ENCODE results near the gene VAT1L.

VAT1L gene

DNA sequence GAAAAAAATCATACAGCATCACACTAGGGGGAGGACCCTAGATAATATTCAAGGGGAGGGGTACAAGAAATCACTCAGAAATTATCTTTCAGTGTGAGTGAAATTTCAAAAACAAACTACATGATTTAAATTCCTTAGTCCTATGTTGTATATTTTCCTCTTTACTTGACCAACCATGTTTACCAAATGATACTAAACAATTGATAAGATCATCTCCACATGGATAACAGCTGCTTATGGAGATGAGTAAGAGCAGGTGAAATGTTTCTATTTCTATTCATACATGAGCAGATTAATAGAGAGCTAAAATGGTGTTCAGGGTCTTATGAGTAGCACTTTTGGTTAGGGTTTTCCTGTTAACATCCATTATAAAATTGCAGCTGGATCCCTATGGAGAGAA is 7.3 kb upstream of the VAT1L start:
- DNase-seq (ENCODE audit: low read depth, low spot score) = no peak

DNA sequence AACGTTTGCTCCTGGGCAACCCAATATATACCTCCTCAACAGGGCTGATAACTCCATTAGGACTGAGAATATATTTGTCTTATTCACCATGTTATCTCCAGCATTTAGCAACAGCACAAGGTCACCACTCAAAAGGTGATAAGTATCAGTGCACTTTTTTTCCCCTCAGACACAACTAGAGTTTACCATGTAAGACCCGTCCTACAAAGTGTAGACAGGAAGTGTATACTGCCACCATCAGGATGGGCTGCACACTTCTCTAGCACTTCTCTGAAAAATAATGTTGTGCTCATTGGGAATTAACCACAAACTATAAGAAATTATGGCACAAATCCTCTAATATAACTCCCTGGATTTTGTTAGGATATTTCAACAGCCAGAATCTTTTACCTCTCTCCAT is 5.7 kb upstream of the VAT1L start:
- DNase-seq (ENCODE audit: low read depth, low spot score) = no peak

DNA sequence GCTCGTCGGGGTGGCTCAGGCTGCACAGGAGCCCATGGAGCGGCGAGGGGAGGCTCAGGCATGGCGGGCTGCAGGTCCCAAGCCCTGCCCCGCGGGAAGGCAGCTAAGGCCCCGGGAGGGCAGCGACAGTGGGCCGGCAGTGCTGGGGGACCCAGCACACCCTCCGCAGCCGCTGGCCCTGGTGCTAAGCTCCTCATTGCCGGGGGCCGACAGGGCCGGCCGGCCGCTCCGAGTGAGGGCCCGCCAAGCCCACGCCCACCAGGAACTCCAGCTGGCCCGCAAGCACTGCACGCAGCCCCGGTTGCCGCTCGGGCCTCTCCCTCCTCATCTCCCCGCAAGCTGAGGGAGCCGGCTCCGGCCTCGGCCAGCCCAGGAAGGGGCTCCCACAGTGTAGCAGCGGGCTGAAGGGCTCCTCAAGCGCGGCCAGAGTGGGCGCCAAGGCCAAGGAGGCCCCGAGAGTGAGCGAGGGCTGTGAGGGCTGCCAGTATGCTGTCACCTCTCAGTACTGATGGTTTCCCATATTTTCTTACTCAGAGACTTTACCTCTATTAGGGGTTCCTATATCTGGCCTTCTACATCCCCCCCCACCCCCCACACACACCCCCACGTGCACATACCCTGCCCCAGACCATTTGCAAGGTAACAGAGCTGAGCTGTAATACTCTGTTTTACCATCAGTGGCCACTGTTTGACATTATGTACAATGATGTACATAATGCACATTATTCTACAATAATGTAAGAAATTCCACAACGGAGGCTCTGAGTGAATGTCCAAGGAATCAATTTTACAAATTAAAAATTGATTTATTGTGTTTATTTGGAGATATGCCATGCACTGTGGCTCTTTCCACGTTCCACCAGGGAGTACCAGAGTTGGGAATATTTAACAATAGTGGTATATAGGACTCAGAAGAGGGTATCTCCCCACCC is 3.7 kb upstream of the VAT1L start:
- DNase-seq (ENCODE audit: low read depth, low spot score) = no peak

DNA sequence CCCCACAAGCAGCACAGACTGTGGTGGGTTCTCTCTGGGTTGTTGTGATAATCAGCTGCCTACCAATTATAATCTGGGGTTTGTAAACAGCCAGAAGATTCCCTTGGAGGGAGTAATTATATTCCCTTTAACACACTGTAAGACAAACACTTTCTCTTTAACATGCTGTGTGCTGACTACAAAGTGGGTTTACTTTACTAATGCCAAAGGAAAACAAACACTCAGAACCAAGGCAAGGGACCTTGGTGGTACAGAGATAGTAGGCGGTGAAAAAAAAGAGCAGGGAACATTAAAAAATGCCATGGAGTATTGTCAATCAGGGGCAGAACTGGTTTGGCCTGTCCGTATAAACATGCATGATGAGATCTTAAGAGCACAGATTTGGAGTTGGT is 3.0 kb upstream of the VAT1L start:
- DNase-seq (ENCODE audit: low read depth, low spot score) = no peak

DNA sequence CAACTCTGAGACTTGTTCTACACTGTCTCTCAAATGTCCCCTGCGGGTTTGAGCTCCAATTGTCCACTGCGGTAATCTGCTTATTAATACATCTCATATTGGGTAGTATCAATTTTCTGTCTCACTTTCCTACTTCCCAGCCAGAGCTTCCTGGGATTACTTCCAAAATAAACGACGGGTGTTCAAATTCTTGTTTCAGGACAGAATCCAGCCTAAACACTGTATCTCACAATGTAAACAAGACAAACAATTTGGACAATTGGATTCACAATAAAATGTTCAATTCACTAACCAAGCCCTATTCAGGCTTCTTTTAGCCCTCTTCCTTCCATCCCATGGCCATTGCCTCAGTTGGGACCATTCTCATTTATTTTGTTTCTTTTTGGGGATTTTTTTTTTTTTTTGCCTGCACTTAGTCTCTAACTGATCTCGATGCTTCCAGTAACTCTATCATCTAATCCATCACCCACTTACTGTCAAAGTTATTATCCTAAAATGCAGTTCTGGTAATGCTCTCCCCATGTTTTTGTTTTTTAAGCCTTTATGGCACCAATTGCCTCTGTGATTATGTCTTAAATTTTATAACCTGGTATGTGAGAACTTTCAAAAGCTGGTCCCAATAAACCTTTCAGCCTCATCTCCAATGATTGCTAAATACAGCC is 2.0 kb upstream of the VAT1L start:
- no peak for DNase-seq (ENCODE audit: low read depth, low spot score)

DNA sequence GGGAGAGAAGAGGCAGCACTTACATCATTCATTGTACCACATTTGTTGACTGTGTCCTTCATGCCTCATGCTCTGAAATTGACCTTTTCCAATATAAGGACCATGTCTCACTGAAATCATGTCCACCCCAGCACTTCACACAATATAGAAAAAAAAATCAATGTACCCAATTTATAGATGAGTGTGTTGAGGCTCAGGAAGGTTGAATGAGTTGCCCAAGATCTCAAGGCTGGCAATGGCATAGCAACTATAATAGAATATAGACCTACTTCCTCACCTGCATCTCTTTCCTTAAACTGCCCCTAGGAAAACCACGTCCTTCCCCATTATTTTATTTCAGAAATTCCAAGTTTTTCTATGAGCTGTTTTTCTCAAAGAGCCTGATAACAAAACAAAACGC is 912 bp upstream of the VAT1L start:
- no peak for DNase-seq (ENCODE audit: low read depth, low spot score)

DNA sequence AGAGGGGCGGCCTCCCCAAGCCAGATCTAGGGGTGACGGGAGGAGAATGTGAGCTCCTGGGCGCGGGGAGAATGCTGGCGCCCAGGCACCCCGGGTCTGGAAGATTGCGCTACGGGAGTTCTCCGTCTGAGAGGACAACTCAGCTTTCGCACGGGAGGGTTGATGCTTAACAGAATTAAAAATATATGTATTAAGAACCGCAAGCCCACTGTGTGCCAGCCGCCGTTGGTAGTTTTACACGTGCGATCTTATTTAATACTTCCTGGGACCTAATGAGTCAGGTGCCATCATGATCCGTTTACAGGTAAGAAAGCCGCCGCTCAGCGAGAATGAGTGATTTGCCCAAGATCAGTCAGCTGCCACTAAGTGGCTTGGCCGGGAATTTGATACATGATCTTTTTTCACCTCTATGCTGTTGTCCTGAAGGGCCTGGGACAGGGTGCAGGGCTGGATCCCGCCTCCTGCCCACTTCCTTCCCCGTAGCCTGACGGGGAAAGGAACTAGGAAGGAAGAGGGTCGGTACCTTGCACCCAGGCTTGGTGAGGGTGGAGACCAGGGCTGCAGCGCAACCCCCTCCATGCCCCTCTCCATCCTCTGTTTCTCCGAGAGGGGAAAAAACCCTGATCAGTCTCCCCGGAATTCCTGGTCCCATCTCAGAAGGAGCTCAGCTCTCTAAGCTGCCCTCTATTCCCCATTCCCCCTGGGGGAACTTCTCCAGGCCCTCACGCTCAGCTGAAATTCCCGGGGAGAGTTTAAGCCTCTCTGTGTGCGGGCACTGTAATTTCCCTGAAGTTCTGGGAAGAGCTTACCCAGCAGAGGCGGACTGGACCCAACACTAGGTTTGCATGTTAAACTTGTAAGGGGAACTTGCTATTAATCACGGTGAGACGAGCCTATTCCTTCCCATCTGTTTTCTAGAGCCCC is 983 bp downstream of the VAT1L start:
- peak; percentile 30 for DNase-seq (ENCODE audit: low read depth, low spot score)

DNA sequence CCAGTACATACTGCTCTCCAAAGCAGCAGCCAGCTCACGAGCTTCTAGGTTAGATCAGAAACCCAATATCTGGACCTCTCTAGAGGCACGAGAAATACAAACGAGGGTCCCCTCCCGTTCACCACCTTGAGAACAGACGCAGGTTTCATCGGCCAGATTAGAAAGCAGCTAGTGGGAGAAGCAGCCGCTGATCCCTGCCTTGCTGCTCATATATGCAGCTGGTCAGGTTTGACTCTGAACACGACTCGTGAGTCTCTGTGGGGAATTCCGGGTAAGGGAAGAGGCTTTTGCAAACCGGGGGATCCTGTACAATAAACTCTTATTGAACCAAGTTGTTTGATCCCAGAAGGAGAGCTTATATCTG is 1.6 kb downstream of the VAT1L start:
- DNase-seq (ENCODE audit: low read depth, low spot score) = peak; percentile 23

DNA sequence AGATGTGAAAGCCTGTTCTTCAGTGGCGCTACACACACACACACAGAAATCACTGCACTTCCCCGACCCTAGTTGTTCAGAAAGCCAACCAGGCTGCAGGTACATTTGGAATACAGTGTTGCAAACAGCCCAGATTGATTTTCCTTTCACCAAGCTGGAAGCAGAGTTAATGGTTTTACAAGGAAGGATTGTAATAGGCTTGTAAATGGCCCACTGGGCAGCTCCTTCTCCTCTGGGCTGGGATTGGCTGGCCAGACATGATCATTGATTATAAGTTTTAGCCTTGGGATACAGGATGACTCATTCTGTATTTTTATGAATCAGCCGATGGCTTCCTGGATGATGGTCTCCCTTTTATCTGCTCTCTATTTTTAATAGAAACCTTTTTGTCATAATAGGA is 2.5 kb downstream of the VAT1L start:
- no peak for DNase-seq (ENCODE audit: low read depth, low spot score)

DNA sequence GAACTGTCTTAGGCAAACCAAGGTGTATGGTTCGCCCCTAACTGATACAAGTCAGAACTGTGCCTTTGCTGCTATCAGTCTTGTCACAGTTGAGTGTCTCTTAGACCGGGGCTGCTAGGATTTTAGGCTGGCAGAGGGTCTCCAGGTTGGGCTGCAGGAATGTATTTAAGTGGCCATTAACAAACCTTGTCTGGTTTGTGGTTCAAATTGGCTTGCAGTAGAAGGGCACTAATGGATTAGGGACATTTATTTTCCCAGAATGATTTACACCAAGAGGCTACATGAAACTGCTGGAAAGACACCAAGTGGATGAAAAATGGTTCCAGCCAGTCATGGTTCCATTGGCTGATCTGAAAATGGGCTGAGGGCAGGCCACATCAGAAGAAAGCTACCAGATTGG is 5.1 kb downstream of the VAT1L start:
- DNase-seq (ENCODE audit: low read depth, low spot score) = no peak

DNA sequence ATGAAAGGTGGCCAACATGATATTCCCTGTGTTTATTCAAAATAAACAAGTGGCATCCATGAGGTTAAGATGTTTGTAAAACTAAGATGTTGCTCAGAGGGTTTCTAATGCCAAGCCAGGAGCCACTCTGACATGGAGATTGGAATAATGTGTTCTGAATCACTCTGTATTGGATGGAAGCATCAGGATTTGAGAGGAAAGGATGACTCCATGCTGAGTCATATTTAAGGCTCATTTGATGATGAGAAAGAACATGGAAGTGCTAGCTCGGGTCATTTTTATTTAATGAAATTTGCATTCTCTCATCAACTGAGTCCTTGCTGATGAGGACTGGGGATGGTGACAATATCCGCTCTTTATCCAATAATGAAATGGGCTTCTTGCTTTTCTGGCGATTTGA is 6.2 kb downstream of the VAT1L start:
- DNase-seq (ENCODE audit: low read depth, low spot score) = no peak

DNA sequence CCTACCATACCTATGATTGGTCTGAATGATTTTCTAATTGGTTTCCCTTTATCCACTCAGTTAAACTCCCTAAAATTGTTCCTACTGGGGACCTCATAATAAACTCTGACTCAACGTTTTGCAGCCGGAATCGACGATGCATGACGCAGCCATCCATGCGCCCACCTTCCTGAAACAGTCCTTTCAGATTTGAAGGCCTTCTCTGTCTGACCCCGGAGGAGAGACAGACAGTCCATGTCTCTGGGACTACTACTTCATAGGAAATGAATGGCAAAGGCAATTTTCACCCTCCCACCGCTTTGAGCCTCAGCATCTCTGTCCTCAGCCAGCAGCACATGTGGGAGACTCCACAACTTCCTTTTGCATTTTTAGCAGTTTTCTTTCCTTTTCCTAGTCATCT is 13.5 kb downstream of the VAT1L start:
- no peak for DNase-seq (ENCODE audit: low read depth, low spot score)

DNA sequence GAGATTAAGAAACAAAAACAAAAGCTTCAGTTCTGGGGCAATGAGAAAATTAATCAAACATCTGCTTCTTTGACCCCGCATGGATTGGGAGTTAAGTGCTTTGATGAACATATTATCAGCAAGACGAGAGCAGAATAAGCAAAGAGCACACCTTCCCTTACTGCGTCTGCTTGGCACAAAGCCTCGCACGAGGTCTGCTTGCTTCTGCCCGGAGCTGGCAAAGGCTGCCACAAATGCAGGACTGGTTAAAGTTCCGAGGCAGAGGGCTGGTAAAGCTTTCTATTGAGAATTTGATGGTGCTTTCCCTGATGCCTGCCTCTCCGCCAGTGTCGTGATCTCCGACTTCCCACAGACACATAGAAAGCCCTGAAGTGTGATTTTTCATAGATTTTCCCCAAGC is 17.0 kb downstream of the VAT1L start:
- DNase-seq (ENCODE audit: low read depth, low spot score) = no peak

DNA sequence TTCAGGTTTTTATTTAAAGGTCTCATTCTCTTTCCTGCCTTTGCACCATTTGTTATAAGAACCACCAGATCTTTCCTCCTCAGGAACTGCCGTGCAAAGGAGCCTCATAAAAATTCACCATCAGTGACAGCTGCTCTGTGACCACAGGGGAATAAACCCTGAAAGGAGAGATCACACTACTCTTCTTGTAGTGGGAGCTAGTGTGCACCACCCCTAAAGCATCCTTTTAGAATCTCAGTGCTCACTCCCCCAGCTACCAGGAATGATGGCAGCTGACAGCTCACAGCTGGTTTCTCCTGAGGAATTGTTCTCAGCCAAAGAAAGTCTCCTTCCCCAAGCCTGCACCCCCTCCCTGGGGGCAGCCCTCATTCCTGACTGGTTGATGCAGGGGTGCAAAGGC is 18.7 kb downstream of the VAT1L start:
- no peak for DNase-seq (ENCODE audit: low read depth, low spot score)

DNA sequence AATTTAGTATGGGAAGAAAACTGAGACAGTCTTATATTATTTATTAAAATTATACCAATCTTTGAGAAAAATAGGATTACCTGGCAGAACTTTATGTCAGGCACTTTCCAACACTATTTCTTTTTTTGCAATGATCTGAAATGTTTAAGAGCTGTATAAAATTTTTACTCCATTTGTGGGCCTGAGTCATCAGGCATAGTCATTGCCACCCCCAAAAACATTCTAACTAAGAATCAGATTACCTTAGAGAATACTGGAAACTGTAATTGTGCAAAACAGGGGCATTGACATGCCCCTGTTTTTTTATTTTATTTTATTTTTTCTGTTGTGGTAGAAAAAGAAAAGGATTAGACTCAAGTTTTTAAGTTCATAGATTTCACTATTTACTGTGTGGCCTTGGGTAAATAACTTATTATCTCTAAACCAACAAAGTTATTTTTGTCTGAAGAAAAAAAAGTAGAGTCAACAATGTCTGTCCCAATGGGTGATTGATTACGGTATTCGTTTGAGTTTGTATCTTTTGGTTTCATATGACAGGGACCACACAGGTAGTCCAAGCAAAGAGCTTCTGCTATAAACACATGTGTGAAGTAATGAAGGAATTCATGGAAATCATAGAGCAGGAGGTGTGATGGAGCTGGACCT is 24.6 kb downstream of the VAT1L start:
- no peak for DNase-seq (ENCODE audit: low read depth, low spot score)

DNA sequence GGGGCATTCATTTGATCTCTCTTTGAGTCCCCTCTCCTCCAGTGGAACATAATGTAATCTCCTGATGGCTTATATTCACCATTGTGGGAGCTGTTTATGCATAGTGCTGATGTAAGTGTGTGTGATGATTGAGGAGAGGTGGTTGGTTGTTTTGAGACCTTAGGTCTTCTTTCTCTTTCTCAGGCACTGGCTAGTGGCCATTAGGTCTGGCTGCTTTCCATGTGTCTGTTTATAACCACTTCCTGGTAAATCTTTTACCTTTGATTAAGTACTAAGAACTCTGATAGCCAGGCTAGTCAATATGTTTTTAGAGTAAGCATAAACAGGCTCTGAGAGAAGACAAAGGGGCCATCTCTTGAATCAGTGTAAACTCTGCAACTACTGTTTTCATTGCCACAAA is 27.9 kb downstream of the VAT1L start:
- no peak for DNase-seq (ENCODE audit: low read depth, low spot score)

DNA sequence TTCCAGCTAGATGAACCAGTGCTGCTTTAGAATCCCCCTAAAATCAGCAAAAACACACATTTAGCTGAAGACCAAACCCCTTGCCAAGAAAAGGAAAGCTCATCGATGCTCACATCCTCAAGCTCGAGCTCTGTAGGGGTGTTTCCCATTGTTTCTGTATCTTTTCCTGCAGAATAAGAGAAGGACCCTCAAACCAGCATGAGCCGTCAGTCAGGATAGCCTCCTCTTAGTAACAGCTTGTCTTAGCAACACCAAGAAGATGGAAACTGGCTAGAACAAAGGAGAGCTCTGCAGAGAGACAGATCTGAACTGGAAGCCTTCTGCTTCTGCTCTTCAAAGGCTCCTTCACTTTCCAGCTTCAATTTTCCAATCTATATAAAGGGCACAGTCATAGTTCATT is 32.0 kb downstream of the VAT1L start:
- no peak for DNase-seq (ENCODE audit: low read depth, low spot score)

DNA sequence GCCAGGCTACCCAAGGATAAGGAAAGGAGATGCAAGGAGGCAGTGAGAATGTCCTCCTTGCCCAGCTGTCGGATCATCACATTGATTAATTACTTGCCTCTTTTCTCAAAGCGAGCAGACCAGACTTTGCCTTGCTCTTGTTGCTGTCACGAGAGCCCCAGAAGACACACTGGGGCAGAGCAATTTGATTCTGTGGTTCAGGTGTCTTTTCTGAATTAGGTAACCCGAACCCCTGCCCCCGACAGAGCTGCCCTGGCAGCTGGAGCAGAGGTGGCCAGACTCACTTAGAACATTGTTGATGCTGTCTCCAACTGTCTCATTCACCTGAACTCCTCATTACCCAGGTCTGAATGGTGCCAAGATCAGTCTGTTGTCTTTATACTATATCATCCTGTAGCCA is 34.3 kb downstream of the VAT1L start:
- no peak for DNase-seq (ENCODE audit: low read depth, low spot score)

DNA sequence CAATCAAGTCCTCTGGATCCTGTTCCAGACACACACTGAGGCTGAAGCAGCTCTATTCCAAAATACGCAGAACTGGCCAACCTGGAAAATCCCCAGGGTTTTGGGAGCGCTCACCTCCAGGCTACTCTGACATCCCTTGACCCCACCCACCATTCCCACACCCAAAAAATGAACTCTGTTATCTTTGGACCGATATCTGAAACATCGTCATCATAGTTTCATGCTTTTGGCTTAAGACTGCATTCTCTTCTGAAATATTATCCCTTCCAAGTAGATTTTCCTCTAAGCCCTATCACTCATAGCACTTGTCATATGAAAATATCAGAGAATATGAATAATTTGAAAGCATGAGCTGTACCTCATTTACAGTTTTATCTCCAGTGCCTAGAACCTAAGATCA is 34.7 kb downstream of the VAT1L start:
- no peak for DNase-seq (ENCODE audit: low read depth, low spot score)

DNA sequence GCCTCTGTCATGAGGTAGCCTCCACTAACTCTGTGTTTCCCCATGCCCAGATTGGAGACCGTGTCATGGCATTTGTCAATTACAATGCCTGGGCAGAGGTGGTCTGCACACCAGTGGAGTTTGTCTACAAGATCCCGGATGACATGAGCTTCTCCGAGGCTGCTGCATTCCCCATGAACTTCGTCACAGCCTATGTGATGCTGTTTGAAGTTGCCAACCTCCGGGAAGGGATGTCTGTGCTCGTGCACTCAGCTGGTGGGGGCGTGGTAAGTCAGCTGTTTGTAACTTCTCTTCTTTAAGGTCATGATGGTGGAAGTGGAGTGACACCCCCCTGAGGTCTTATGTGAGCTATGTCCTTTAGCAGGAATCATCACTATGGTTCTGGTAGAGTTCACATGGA is 36.8 kb downstream of the VAT1L start:
- no peak for DNase-seq (ENCODE audit: low read depth, low spot score)

DNA sequence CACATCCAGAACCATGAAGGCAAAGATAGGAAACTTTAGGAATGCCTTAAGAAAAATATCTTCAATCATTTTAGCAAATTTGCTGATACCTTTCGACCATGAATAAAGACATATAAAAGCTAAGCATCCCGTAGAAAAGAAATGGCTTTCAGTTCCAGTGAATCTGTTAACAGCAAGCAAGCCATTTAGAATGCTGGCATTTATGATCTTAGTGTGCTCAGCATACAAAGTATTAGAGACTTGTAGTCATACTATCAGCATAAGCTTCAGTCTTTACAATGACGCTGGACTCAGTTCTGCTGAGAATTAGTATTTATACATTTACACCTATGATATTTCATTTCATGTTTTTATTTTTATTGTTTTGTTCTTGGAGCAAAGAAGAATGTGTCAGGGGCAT is 38.7 kb downstream of the VAT1L start:
- no peak for DNase-seq (ENCODE audit: low read depth, low spot score)
